Activated CD8-positive, alpha-beta memory T cell treated with anti-CD3 and anti-CD28 coated beads, Interleukin-2, amount 10 ng/mL, durations not matched to agents 7 days and 5 days (primary cell): Measurements from ENCODE around the gene AK5. TPM values are rescaled to one million over a fixed set of nuclear protein-coding genes. Genes with fewer than 3 reads are reported as not detected.

ENCODE experiments used
- ATAC-seq: fragments of 150-1000 bp; cut with Tn5 transposase; one replicate; pipeline ENCODE4 v1.10.0; 2021; ENCODE audit warnings: moderate library complexity
- CTCF ChIA-PET: fragments of 350-600 bp; sonication (Branson Sonifier 250); formaldehyde crosslinking; loops from one replicate; lab custom pipeline; 2021; ENCODE audit warnings: antibody characterized with exemption; lab: Charles Lee
- DNase-seq: peaks from one replicate; pipeline ENCODE4 v3.0.0-alpha.2; 2020
- H3K27ac Mint-ChIP-seq: one replicate; pipeline ENCODE4 v1.8.0; 2021; ENCODE audit warnings: mild to moderate bottlenecking, mixed read lengths
- H3K27me3 Mint-ChIP-seq: one replicate; pipeline ENCODE4 v1.8.0; 2021; ENCODE audit warnings: mixed read lengths
- H3K36me3 Mint-ChIP-seq: one replicate; pipeline ENCODE4 v1.8.0; 2021; ENCODE audit warnings: mild to moderate bottlenecking, mixed read lengths
- H3K4me1 Mint-ChIP-seq: one replicate; pipeline ENCODE4 v1.8.0; 2021; ENCODE audit warnings: mixed read lengths
- H3K4me3 Mint-ChIP-seq: one replicate; pipeline ENCODE4 v1.8.0; 2021; ENCODE audit warnings: mild to moderate bottlenecking, moderate library complexity, mixed read lengths
- H3K9me3 Mint-ChIP-seq: one replicate; pipeline ENCODE4 v1.8.0; 2022; ENCODE audit warnings: low read depth, mixed read lengths
- total RNA-seq, 2 experiments: library from RNA; stranded (reverse); gene quantifications; one replicate each; pipeline ENCODE4 v1.2.3, GENCODE V29; 2021

Gene AK5
- total RNA-seq, 2 experiments from 2014 or later = not detected

- Mint-ChIP-seq H3K27ac (no peak overlapping the region), H3K27me3 (peaks cover 6% of the 10 kb centered on the region), H3K36me3 (no peaks in the 10 kb centered on the region), H3K4me3 (no peak overlapping the region), H3K9me3 (no peaks in the 10 kb centered on the region), H3K4me1 (no peaks in the 10 kb centered on the region)
- ATAC-seq (no peak), DNase-seq (no peak)
- CTCF ChIA-PET = no interaction called here
Measured at GRCh38 chr1:77546890-77547289, 265.1 kb downstream of the AK5 start.

- no peaks in the 10 kb centered on the region for H3K36me3 Mint-ChIP-seq
- H3K9me3 Mint-ChIP-seq = no peaks in the 10 kb centered on the region
- H3K27me3 Mint-ChIP-seq = peaks cover 6% of the 10 kb centered on the region
- CTCF ChIA-PET = no interaction called here
- ATAC-seq (no peak), DNase-seq (no peak)
- no peak overlapping the region for H3K4me3 Mint-ChIP-seq
- H3K27ac Mint-ChIP-seq = no peak overlapping the region
- H3K4me1 Mint-ChIP-seq = no peaks in the 10 kb centered on the region
Measured at GRCh38 chr1:77548285-77548684, 266.5 kb downstream of the AK5 start.

GRCh38 chr1:77550135-77550534, 268.3 kb downstream of the AK5 start:
- Mint-ChIP-seq H3K9me3 (no peaks in the 10 kb centered on the region), H3K4me3 (no peak overlapping the region), H3K27me3 (peaks cover 6% of the 10 kb centered on the region), H3K4me1 (no peaks in the 10 kb centered on the region), H3K36me3 (no peaks in the 10 kb centered on the region), H3K27ac (no peak overlapping the region)
- DNase-seq (no peak), ATAC-seq (no peak)
- CTCF ChIA-PET = interaction anchor here (1.4 kb wide), 1 partner anchor 17 kb away, joined by 4 read pairs; no protein-coding TSS in a partner anchor

GRCh38 chr1:77552626-77553025, 270.8 kb downstream of the AK5 start:
- no peaks in the 10 kb centered on the region for H3K36me3 Mint-ChIP-seq
- H3K4me1 Mint-ChIP-seq = no peaks in the 10 kb centered on the region
- H3K4me3 Mint-ChIP-seq = no peak overlapping the region
- peaks cover 6% of the 10 kb centered on the region for H3K27me3 Mint-ChIP-seq
- no peaks in the 10 kb centered on the region for H3K9me3 Mint-ChIP-seq
- no peak overlapping the region for H3K27ac Mint-ChIP-seq
- ATAC-seq (no peak), DNase-seq (no peak)
- CTCF ChIA-PET = no interaction called here

GRCh38 chr1:77553568-77554291, 271.9 kb downstream of the AK5 start:
- Mint-ChIP-seq H3K36me3 (no peaks in the 10 kb centered on the region), H3K4me3 (no peak overlapping the region), H3K9me3 (no peaks in the 10 kb centered on the region), H3K4me1 (no peaks in the 10 kb centered on the region), H3K27ac (no peak overlapping the region), H3K27me3 (peaks cover 6% of the 10 kb centered on the region)
- CTCF ChIA-PET = no interaction called here
- no peak for ATAC-seq
- no peak for DNase-seq

- Mint-ChIP-seq H3K27me3 (peaks cover 2% of the 10 kb centered on the region), H3K4me3 (no peak overlapping the region), H3K36me3 (peaks cover 4% of the 10 kb centered on the region), H3K27ac (no peak overlapping the region), H3K4me1 (no peaks in the 10 kb centered on the region), H3K9me3 (no peaks in the 10 kb centered on the region)
- DNase-seq = no peak
- no peak for ATAC-seq
- CTCF ChIA-PET = interaction anchor here (1.4 kb wide), 1 partner anchor 35 kb away, joined by 3 read pairs; no protein-coding TSS in a partner anchor
Measured at GRCh38 chr1:77556045-77556444, 274.2 kb downstream of the AK5 start.

GRCh38 chr1:77557053-77557452, 275.2 kb downstream of the AK5 start:
- no peaks in the 10 kb centered on the region for H3K27me3 Mint-ChIP-seq
- H3K9me3 Mint-ChIP-seq = no peaks in the 10 kb centered on the region
- DNase-seq (no peak), ATAC-seq (no peak)
- H3K4me3 Mint-ChIP-seq = no peak overlapping the region
- no peak overlapping the region for H3K27ac Mint-ChIP-seq
- CTCF ChIA-PET = interaction anchor here (1.4 kb wide), 1 partner anchor 34 kb away, joined by 3 read pairs; no protein-coding TSS in a partner anchor
- H3K36me3 Mint-ChIP-seq = peaks cover 6% of the 10 kb centered on the region
- no peaks in the 10 kb centered on the region for H3K4me1 Mint-ChIP-seq

GRCh38 chr1:77558591-77559164, 276.9 kb downstream of the AK5 start:
- CTCF ChIA-PET = no interaction called here
- Mint-ChIP-seq H3K27ac (no peak overlapping the region), H3K4me3 (no peak overlapping the region), H3K4me1 (no peaks in the 10 kb centered on the region), H3K36me3 (peaks cover 10% of the 10 kb centered on the region), H3K27me3 (no peaks in the 10 kb centered on the region), H3K9me3 (no peaks in the 10 kb centered on the region)
- ATAC-seq = no peak
- no peak for DNase-seq

DNA sequence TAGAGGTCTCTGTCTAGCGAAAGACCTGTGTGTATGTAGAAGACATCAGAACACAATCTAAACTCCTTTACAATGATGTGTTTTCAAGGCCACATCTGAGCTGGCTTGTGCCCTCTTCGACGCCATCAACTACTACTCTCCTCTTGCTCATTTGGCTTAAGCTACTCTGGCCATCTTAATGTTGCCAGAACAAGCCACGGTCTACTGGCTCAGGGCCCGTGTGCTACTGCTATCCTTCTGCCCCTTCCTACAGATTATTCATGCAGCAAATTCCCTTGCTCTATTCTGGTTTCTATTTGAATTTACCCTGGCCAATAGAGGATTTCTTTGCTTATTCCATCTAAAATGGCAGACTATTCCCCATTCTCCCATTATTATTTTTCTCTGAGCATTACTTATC, 278.9 kb downstream of the AK5 start:
- H3K27ac Mint-ChIP-seq = no peak overlapping the region

DNA sequence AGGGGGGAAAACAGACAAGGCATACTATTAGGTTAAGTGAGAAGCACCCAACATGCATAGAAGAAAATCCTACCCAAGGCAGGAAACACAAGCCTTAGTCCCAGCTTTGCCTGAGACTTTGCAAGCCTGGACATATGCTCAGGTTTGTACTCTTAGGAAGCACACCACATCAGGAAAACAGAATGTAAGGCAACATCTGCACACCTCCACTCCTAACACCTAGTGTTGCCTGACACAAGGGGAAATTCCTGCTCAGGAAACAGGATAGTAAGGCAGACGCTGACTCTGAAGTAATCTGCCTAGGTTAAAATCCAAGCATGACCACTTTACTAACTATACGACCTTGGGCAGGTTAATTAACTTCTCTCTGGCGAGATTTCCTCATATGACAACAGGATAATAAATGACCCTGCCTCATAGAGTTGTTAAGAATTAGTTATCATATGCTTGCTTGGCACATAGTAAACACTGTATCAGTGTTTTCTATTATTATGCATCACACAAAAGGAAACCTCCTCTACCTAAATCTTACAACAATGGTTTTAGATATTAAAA, 280.9 kb downstream of the AK5 start:
- ATAC-seq (no peak), DNase-seq (no peak)
- CTCF ChIA-PET = no interaction called here
- Mint-ChIP-seq H3K9me3 (no peaks in the 10 kb centered on the region), H3K27ac (no peak overlapping the region), H3K36me3 (peaks cover 30% of the 10 kb centered on the region), H3K4me1 (no peaks in the 10 kb centered on the region), H3K4me3 (no peak overlapping the region), H3K27me3 (no peaks in the 10 kb centered on the region)

More for the DNA sequence above, 278.9 kb downstream of the AK5 start:
- CTCF ChIA-PET = interaction anchor here (0.7 kb wide), 1 partner anchor 38 kb away, joined by 3 read pairs; no protein-coding TSS in a partner anchor
- Mint-ChIP-seq H3K4me1 (no peaks in the 10 kb centered on the region), H3K9me3 (no peaks in the 10 kb centered on the region), H3K27me3 (no peaks in the 10 kb centered on the region), H3K4me3 (no peak overlapping the region), H3K36me3 (peaks cover 16% of the 10 kb centered on the region)
- ATAC-seq = no peak
- no peak for DNase-seq

DNA sequence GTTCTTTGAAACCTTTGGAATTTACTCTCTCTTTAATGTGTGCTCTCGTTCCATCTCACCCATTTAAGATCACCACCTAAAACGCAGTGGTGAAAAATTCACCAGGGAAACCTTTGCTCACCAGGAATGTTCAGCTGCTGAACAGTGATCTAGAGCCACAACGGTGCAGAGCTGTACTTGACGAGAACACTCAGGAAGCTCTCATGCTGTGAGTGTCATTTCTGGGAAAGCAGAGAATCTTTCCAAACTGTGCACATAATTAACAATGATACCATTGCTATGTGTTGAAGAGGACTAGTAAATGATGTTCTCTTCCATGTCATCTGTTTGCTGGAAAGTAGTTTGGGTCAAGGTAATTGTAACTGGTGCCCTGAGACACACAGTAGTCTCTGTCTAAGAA, 283.5 kb downstream of the AK5 start:
- peaks cover 42% of the 10 kb centered on the region for H3K36me3 Mint-ChIP-seq
- no peak overlapping the region for H3K4me3 Mint-ChIP-seq
- DNase-seq = no peak
- no peaks in the 10 kb centered on the region for H3K9me3 Mint-ChIP-seq
- no peaks in the 10 kb centered on the region for H3K27me3 Mint-ChIP-seq
- no peak overlapping the region for H3K27ac Mint-ChIP-seq
- H3K4me1 Mint-ChIP-seq = no peaks in the 10 kb centered on the region
- no peak for ATAC-seq
- CTCF ChIA-PET = no interaction called here

- DNase-seq (no peak), ATAC-seq (no peak)
- Mint-ChIP-seq H3K4me3 (no peak overlapping the region), H3K27ac (no peak overlapping the region), H3K36me3 (peaks cover 42% of the 10 kb centered on the region), H3K9me3 (no peaks in the 10 kb centered on the region), H3K4me1 (no peaks in the 10 kb centered on the region), H3K27me3 (no peaks in the 10 kb centered on the region)
- CTCF ChIA-PET = no interaction called here
Measured at GRCh38 chr1:77571642-77572041, 289.8 kb downstream of the AK5 start.

DNA sequence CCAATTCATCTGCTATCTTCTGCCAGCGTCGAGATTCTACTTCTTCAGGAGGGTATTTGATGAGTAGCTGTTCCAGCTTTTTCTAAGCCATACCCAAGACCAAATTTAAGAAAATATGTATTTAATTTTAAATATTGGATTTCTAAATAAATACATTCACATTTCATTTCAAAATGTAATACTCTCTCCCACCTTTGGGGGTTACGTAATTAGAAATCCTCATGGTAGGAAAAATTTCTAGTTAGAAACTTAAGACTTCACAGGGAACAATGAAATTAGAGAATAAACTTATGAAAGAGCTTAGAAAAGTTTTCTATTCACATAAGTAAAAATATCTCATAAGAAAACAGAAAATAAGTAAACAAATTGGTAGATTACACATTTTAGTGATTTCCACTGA, 297.7 kb downstream of the AK5 start:
- no peaks in the 10 kb centered on the region for H3K27me3 Mint-ChIP-seq
- no peak for DNase-seq
- H3K36me3 Mint-ChIP-seq = peaks cover 33% of the 10 kb centered on the region
- H3K27ac Mint-ChIP-seq = no peak overlapping the region
- no peaks in the 10 kb centered on the region for H3K9me3 Mint-ChIP-seq
- no peak overlapping the region for H3K4me3 Mint-ChIP-seq
- ATAC-seq = no peak
- no peaks in the 10 kb centered on the region for H3K4me1 Mint-ChIP-seq
- CTCF ChIA-PET = interaction anchor here (1.1 kb wide), 1 partner anchor 104 kb away, joined by 3 read pairs; no protein-coding TSS in a partner anchor

DNA sequence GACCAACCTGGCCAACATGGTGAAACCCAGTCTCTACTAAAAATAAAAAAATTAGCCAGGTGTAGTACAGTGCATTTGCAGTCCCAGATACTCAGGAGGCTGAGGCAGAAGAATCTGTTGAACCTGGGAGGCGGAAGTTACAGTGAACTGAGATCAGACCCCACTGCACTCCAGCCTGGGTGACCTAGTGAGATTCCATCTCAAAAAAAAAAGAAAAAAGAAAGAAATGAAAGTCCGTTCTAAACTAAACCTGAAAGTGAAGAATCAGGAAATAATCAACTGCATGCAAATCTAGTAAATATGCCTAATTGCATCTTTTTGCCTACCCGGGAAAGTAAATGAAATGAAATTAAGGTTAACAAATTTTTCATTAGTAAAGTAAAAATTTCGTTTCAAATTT, 301.1 kb downstream of the AK5 start:
- no peaks in the 10 kb centered on the region for H3K9me3 Mint-ChIP-seq
- no peak for ATAC-seq
- peaks cover 27% of the 10 kb centered on the region for H3K36me3 Mint-ChIP-seq
- H3K27me3 Mint-ChIP-seq = no peaks in the 10 kb centered on the region
- no peak overlapping the region for H3K4me3 Mint-ChIP-seq
- DNase-seq = no peak
- CTCF ChIA-PET = no interaction called here
- no peak overlapping the region for H3K27ac Mint-ChIP-seq
- H3K4me1 Mint-ChIP-seq = peaks cover 2% of the 10 kb centered on the region
